ENCODE data around the gene MOCOS. TPM values are rescaled to one million over a fixed set of nuclear protein-coding genes. Genes with fewer than 3 reads are reported as not detected.

MOCOS gene
- total and polyA plus RNA-seq, 2 of the 13 experiments (the other 11 are each of a cell fraction or from before 2014, with no cell fraction given), result 7.7 to 15.4 TPM

DNA sequence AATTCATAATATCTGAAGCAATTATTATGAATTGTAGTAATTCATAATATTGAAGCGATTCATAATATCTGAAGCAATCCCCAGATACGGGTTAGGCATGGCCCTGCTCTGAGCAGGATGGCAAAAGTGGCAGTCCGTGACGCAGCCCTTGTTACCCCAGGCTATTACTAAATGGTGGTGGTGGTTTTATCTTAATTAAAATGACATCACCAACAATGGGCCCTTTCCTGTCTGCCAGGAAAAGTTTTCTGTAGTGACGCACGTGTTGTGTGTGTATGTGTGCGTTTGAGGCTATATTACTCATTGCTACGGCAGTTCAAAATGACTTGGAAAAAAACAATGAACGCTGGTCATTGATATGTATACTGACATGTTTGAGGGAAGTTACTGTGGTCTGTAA, 10.6 kb upstream of the MOCOS start:
- ChIA-PET CTCF (ENCODE audit: low intra/inter-chr PET ratio, low total read pairs) (no interaction called here), POLR2A (interaction anchor here (0.9 to 4.5 kb wide), 6 partner anchors 11 to 98 kb away, joined by 3 to 103 read pairs (median 10); partner anchors contain the start of genes ELP2, MOCOS and SLC39A6)
- Histone ChIP-seq H3K36me3 (replicated peaks in 1 of 2; ENCODE audit: control insufficient read depth in 1 of 2, insufficient read depth in 2 of 2, low read length in 2 of 2) (peaks cover 9 to 21% of the 10 kb centered on the region in 2 experiments), H3K4me3 (replicated peaks in 1 of 3; ENCODE audit: insufficient read depth in 1 of 3, low read depth in 2 of 3, low read length in 3 of 3) (no peak overlapping the region), H3K9ac (ENCODE audit: insufficient read depth, low read depth, low read length) (peak overlapping the region; percentile 65), H3K79me2 (ENCODE audit: insufficient read depth, low read length) (no peaks in the 10 kb centered on the region), H3K27me3 (ENCODE audit: control insufficient read depth in 1 of 2, insufficient read depth in 2 of 2, low read length in 2 of 2) (no peaks in the 10 kb centered on the region; a peak in 1 of 5 replicates), H3K4me1 (ENCODE audit: insufficient read depth, low read length) (peaks cover 78% of the 10 kb centered on the region), H3K9me3 (ENCODE audit: low read length) (no peaks in the 10 kb centered on the region), H3K27ac (ENCODE audit: extremely low read length, insufficient read depth, low read length) (peak overlapping the region; percentile 87), H4K20me1 (ENCODE audit: insufficient read depth, low read length) (no peaks in the 10 kb centered on the region), H2AFZ (ENCODE audit: low read length) (no peak overlapping the region), H3K4me2 (ENCODE audit: low read depth, low read length) (peak overlapping the region; percentile 54)
- FAIRE-seq (no peak), ATAC-seq (peak; percentile 13), DNase-seq (ENCODE audit: low spot score) (no peak)
- intact Hi-C loops (cut with micrococcal nuclease; ENCODE audit: unreplicated experiment), result no loop called here
- no TSS peak for BruUV-seq (replicated peaks)
- in situ Hi-C loops (cut with HindIII; ENCODE audit: extremely low pct_ligation_motif_present, low pct_unique_long_range_greater_than_20kb), result no loop called here
- WGBS (ENCODE audit: low lambda C conversion rate), result 88% methylated on average over 9 of the region's 9 CpGs
- TF ChIP-seq CENPX (CRISPR knock-in tag; IDR thresholded peaks at IDR 0.05) (no peak), CREB1 (IDR thresholded peaks at IDR 0.05) (no peak), CREB1 (CRISPR knock-in tag; IDR thresholded peaks at IDR 0.05) (no peak), ATAD3A (CRISPR knock-in tag; IDR thresholded peaks at IDR 0.05) (no peak), PRPF4 (IDR thresholded peaks at IDR 0.05; ENCODE audit: low read depth, low read length, poor library complexity, severe bottlenecking) (peak; percentile 58), ATF7 (IDR thresholded peaks at IDR 0.05) (peak; percentile 45), ATF7 (CRISPR knock-in tag; IDR thresholded peaks at IDR 0.05) (no peak), ZNF629 (CRISPR knock-in tag; conservative IDR thresholded peaks at IDR 0.05) (no peak)
- TF ChIP-seq, protein P1, sequence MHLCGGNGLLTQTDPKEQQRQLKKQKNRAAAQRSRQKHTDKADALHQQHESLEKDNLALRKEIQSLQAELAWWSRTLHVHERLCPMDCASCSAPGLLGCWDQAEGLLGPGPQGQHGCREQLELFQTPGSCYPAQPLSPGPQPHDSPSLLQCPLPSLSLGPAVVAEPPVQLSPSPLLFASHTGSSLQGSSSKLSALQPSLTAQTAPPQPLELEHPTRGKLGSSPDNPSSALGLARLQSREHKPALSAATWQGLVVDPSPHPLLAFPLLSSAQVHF (CRISPR knock-in tag; IDR thresholded peaks at IDR 0.05), result 0 out of 2 replicates have a peak, but pooled peaks have one; percentile 41

DNA sequence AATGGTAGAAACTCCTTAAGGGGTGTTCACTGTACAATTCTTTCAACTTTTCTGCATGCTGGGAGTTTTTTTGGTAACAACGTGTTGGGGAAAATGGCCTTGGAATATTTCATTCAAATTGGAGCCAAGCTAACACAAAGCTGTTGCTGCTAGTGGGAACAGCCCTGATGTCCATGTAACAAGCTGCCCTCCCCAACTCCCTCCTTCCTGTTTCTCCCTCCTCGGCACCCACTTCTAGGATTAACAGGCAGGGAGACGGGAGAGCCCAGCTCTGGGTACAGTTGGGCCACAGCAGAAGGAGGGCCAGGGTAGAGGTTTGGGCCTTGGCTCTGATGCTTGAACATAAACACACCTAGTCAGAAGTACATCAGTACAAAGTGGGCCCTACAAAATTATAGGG, 9.4 kb upstream of the MOCOS start:
- POLR2A ChIA-PET, result interaction anchor here (0.6 kb wide), 1 partner anchor 46 kb away, joined by 4 read pairs; no protein-coding TSS in a partner anchor
- H3K79me2 ChIP-seq (ENCODE audit: insufficient read depth, low read length), result no peaks in the 10 kb centered on the region
- no peak overlapping the region for H2AFZ ChIP-seq (ENCODE audit: low read length)
- no peaks in the 10 kb centered on the region for H4K20me1 ChIP-seq (ENCODE audit: insufficient read depth, low read length)
- H3K4me3 ChIP-seq (replicated peaks in 1 of 3; ENCODE audit: insufficient read depth in 1 of 3, low read depth in 2 of 3, low read length in 3 of 3), result no peak overlapping the region
- in situ Hi-C loops (cut with HindIII; ENCODE audit: extremely low pct_ligation_motif_present, low pct_unique_long_range_greater_than_20kb) (no loop called here), intact Hi-C loops (cut with micrococcal nuclease; ENCODE audit: unreplicated experiment) (no loop called here)
- H3K9me3 ChIP-seq (ENCODE audit: low read length), result no peaks in the 10 kb centered on the region
- ATAC-seq, result no peak
- no peak overlapping the region for H3K9ac ChIP-seq (ENCODE audit: insufficient read depth, low read depth, low read length)
- peaks cover 3 to 13% of the 10 kb centered on the region in 2 experiments; a peak in 3 of 5 replicates for H3K36me3 ChIP-seq (replicated peaks in 1 of 2; ENCODE audit: control insufficient read depth in 1 of 2, insufficient read depth in 2 of 2, low read length in 2 of 2)
- H3K4me1 ChIP-seq (ENCODE audit: insufficient read depth, low read length), result peaks cover 89% of the 10 kb centered on the region
- no peak overlapping the region for H3K4me2 ChIP-seq (ENCODE audit: low read depth, low read length)
- WGBS (ENCODE audit: low lambda C conversion rate), result 93% methylated on average over 3 of the region's 3 CpGs
- CTCF ChIA-PET (ENCODE audit: low intra/inter-chr PET ratio, low total read pairs), result no interaction called here
- H3K27me3 ChIP-seq (ENCODE audit: control insufficient read depth in 1 of 2, insufficient read depth in 2 of 2, low read length in 2 of 2), result no peaks in the 10 kb centered on the region; a peak in 1 of 5 replicates
- BruUV-seq (replicated peaks), result no TSS peak
- no peak for DNase-seq (ENCODE audit: low spot score)
- no peak for FAIRE-seq
- peak overlapping the region; percentile 34 for H3K27ac ChIP-seq (ENCODE audit: extremely low read length, insufficient read depth, low read length)
- peak; percentile 79; the same call in 1 of the 2 replicates for TF ChIP-seq RBAK (CRISPR knock-in tag; IDR thresholded peaks at IDR 0.05)
- TF ChIP-seq MYC (CRISPR knock-in tag; IDR thresholded peaks at IDR 0.05; ENCODE audit: borderline replicate concordance), result no peak
- peak; percentile 49 for TF ChIP-seq RBM22 (optimal IDR thresholded peaks at IDR 0.05; ENCODE audit: low read length)
- TF ChIP-seq ZNF781 (CRISPR knock-in tag; IDR thresholded peaks at IDR 0.05; ENCODE audit: borderline replicate concordance, not compliant biosample characterization), result no peak
